Muscle of arm (tissue), 12 donors: ENCODE results near the gene PROSER1. TPM values are rescaled to one million over a fixed set of nuclear protein-coding genes. Genes with fewer than 3 reads are reported as not detected.

Source experiments
- polyA plus RNA-seq, 12 donors: library from polyadenylated mRNA; unstranded; fragments of 120-200 nt; gene quantifications; one replicate each; pipeline ENCODE4 v1.2.1, GENCODE V29; 2013; ENCODE audit not compliant: insufficient read length in 12 of 12

PROSER1 gene
- polyA plus RNA-seq, 12 donors: 20.3 to 46.9 (median 32.1) TPM; not detected in 1

Other genes with a start within 250 kb of the PROSER1 start
- gene STOML3, start 47.3 kb downstream of the PROSER1 start, polyA plus RNA-seq: under 1 TPM in 3 of 12 donors, not detected in 9; 0.19 to 0.37 (median 0.35) TPM
- gene NHLRC3, start 367 bp upstream of the PROSER1 start, polyA plus RNA-seq: 10 to 100 TPM in 11 of 12 donors, not detected in 1; 25.9 to 56.0 (median 40.4) TPM